ENCODE data around the gene KDM6A.
"Not testable (repeated sequence)": the region's sequence is repeated elsewhere in the genome, so short reads cannot be mapped to it uniquely, and the experiment has no call there.

Gene KDM6A

DNA sequence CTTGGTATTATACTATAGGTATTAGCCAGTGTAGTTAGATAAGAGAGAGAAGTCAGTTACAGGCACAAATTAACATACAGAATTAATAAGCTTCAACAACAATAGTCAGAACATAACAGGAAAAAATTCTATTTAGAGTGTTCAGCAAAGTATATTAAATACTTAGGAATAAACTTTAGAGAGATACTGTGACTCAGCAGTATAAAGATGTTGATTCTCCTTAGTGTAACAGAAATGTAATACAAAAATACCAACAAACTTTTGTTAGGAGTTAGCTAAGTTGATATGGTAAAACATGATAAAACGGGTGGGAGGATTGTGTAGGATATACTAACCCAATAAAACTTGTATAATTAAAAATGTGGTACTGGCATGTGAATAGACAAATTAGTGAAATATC is 173.4 kb downstream of the KDM6A start:
- DNase-seq (ENCODE audit: low read depth), result no peak

DNA sequence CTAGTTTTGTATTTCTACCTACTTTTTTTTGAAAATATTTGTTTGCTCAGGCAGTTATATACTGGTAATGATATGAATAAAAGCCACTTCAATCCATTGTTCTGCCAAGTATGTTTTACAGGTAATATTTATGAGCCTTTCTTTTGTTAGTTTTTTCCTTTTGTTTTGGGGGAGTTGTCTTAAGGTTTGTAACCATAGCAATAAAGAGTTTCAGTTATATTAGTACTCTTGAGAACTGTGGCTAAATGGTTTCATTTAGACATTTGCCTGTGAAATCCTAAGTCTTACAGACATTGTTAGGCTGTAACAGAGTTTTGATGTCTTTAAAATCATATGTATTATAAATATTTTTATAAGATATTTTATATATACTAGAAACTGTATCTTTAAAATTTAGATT is 177.6 kb downstream of the KDM6A start:
- H3K4me3 ChIP-seq (ENCODE audit: low read depth, low read length), result no peak overlapping the region
- DNase-seq (ENCODE audit: low read depth), result no peak

More for the DNA sequence above, 173.4 kb downstream of the KDM6A start:
- no peak overlapping the region for H3K4me3 ChIP-seq (ENCODE audit: low read depth, low read length)

DNA sequence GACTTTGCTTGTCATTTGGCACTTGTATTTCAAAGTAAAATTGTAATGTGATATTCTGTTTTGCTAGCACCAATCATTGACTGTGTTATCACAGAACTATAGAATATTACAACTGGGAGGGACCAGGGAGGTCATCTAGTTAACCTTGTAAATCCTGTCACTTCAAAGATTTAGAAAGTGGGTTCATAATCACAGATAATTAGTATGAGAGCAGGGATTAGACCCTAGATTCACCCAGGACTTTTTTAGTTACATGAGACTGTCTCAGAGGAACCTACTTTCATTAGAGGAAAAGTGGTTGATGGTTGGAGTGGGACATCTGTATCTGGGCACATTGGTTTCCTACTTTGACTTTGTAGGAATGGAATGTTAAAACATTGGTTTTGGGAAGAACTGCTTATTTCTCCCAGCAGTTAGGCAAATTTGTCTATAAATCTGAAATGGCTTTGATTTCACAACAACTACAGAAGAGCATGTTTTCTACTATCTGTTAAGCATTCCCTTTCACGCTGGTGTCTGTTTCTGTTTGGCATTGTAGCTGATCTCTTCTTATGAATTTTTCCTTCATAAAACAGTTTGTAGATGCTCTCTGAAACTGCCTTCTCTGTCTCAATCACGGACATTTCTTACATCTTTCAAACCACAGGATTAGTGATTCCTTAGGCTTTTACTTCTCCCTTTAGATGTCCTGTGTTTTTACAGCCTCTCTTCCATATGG is 183.6 kb downstream of the KDM6A start:
- no peak for DNase-seq (ENCODE audit: low read depth)
- no peak overlapping the region for H3K4me3 ChIP-seq (ENCODE audit: low read depth, low read length)

DNA sequence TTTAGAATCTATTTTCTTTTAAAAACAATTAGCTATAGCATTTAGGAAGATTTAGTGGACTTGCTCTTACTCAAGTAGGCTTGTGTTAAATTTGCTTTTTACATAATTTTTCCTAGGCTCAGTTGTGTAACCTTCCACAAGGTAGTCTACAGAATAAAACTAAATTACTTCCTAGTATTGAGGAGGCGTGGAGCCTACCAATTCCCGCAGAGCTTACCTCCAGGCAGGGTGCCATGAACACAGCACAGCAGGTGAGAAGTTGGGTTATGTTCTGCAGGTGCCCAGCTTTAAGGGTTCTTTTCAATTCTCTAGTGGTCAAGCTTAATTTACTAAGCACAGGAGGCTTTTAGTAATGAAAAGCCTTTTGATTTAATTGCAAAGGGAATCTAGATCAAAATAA is 186.9 kb downstream of the KDM6A start:
- not testable (repeated sequence) for DNase-seq (ENCODE audit: low read depth)

DNA sequence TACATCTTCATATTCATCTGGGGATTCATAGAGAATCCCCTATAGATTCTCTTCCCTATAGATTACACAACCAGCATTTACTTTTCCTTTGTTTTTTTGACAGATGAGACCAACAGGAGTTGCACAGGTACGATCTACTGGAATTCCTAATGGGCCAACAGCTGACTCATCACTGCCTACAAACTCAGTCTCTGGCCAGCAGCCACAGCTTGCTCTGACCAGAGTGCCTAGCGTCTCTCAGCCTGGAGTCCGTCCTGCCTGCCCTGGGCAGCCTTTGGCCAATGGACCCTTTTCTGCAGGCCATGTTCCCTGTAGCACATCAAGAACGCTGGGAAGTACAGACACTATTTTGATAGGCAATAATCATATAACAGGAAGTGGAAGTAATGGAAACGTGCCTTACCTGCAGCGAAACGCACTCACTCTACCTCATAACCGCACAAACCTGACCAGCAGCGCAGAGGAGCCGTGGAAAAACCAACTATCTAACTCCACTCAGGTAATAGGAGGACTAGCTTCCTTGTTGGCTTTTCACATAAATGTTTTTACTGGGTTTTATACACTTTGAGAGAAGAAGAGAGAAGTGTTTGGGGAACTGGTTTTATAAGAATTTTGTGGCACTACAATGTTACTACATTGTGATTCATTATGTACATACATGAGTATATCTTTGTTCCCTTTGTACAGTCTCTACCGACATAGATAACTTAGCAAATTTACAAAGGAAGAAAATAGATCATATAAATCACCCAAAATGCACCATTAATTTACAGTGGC is 190.5 kb downstream of the KDM6A start:
- no peak for DNase-seq (ENCODE audit: low read depth)
- H3K4me3 ChIP-seq (ENCODE audit: low read depth, low read length), result no peak overlapping the region

More for the DNA sequence above, 186.9 kb downstream of the KDM6A start:
- H3K4me3 ChIP-seq (ENCODE audit: low read depth, low read length), result not testable (repeated sequence)

DNA sequence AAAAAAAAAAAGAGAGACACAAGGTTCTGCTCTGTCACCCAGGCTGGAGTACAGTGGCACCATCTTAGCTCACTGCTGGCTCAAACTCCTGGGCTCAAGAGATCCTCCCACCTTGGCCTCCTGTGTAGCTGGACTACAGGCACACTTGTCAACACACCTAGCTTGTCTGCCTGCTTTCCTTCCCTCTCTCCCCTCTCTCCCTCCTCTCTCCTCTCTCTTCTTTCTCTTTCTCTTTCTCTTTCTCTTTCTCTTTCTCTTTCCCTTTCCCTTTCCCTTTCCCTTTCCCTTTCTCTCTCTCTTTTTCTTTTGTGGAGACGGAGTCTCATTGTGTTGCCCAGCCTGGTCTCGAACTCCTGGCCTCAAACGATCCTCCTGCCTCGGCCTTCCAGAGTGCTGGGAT is 195.6 kb downstream of the KDM6A start:
- DNase-seq (ENCODE audit: low read depth), result no peak
- H3K4me3 ChIP-seq (ENCODE audit: low read depth, low read length), result no peak overlapping the region

DNA sequence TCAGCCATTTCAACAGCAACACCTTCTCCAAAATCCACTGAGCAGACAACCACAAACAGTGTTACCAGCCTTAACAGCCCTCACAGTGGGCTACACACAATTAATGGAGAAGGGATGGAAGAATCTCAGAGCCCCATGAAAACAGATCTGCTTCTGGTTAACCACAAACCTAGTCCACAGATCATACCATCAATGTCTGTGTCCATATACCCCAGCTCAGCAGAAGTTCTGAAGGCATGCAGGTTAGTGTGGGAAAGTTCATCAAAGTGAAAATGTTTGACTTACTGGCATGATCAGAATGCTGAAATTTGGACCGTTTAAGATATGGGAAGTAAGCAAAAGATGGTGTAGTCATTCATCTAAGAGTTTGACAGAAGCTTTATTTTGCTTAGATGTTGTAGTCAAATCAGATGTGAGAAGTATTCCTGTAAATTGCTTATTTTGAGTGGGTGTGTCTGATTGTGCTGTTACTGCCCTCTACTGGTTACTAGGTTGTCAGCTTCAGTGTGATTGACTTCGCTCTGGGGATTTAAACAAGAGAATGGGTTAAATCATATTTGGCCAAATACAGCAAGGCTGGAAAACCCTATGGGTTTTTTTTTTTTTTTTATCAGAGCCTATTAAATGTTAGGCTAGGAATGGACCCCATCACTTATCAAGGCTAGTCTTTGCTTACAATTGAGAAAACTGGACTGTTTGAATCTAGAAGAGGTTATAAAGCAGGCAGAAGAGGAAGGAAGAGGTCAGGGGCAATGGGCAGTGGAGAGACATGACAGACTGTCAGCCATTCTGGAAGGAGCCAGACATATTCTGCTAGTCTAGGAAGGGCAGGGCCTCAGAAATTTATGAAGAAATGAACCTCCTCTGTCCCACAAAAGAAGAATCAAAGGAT is 197.4 kb downstream of the KDM6A start:
- H3K4me3 ChIP-seq (ENCODE audit: low read depth, low read length), result no peak overlapping the region
- DNase-seq (ENCODE audit: low read depth), result peak; percentile 4

DNA sequence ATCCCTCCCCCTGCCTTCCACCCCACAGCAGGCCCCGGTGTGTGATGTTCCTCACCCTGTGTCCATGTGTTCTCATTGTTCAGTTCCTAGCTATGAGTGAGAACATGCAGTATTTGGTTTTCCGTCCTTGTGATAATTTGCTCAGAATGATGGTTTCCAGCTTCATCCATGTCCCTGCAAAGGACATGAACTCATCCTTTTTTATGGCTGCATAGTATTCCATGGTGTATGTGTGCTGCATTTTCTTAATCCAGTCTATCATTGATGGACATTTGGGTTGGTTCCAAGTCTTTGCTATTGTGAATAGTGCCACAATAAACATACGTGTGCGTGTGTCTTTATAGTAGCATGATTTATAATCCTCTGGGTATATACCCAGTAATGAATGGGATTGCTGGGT is 200.0 kb downstream of the KDM6A start:
- DNase-seq (ENCODE audit: low read depth); H3K4me3 ChIP-seq (ENCODE audit: low read depth, low read length): not testable (repeated sequence)

DNA sequence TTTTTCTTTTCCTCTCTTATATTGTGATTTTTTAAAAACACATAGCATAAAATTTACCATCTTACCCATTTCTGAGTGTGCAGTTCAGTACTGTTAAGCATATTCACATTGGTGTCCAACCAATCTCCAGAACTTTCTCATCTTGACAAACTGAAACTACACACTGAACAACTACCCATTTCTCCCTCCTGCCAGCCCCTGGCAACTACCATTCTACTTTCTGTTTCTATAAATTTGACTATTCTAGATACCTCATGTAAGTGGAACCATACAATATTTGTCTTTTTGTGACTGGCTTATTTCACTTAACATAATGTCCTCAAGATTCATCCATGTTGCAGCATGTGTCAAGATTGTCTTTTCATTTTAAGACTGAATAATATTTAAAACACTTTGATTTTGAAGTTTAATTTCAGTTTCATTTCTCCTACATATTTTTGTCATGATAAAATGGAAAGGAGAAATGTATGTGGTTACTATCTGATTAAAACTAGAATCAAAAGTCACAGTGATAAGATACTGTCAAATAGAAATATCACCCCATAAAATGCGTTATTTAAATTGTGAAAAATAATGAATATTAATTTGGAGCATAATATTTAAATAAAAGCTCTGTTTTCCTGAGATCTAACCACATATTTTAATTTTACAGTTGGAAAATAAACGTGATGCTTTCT is 204.9 kb downstream of the KDM6A start:
- DNase-seq (ENCODE audit: low read depth), result no peak
- no peak overlapping the region for H3K4me3 ChIP-seq (ENCODE audit: low read depth, low read length)

DNA sequence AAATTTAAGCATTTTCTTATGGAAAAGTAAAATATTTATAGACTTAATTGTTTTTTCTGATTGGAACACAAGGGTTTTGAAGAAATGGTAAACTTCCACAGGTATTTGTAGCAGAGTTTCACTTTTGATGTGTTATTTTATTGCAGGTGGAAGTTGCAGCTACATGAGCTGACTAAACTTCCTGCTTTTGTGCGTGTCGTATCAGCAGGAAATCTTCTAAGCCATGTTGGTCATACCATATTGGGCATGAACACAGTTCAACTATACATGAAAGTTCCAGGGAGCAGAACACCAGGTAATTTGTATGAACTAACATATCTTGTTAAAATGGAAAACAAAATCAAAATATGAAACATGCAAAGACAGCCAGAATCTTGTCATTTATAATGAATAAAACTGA is 210.3 kb downstream of the KDM6A start:
- no peak for DNase-seq (ENCODE audit: low read depth)
- H3K4me3 ChIP-seq (ENCODE audit: low read depth, low read length), result no peak overlapping the region

DNA sequence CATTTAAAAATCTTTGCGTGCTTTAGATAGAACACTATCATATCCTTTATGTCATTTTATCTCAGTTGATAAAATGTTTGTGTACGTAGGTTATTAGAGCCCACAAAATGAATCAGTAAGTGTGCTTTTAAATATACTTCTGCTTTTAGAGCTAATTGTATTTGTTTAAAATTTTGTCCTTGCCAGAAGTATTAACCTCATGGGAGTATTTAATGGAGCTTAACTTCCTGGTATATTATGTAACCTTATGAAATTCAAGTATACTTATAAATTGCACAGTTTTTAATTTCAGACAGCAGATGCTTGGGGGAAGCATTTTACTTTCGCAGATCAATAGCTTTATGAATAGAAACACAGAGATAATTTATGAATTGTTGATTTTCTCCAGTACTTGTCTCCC is 237.5 kb downstream of the KDM6A start:
- no peak overlapping the region for H3K4me3 ChIP-seq (ENCODE audit: low read depth, low read length)
- DNase-seq (ENCODE audit: low read depth), result no peak

DNA sequence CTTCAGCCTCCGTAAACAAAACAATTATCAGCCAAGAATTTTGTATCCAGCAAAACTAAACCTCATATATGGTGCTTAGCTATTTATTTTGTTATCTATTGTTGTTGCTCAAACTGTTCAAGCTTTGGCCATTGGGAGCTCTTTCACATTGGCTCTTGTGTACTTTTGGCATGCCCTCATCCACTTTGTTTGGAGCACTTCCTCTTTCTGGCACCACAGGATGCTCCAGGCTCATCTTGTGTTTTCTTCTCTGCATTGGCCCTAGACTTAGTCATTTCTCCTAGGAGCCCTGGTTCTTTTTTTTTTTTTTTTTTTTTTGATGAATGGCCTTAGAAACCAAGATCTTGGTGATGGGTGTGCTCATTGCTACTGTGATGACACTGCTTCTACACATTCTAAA is 253.2 kb downstream of the KDM6A start:
- DNase-seq (ENCODE audit: low read depth), result no peak
- no peak overlapping the region for H3K4me3 ChIP-seq (ENCODE audit: low read depth, low read length)

DNA sequence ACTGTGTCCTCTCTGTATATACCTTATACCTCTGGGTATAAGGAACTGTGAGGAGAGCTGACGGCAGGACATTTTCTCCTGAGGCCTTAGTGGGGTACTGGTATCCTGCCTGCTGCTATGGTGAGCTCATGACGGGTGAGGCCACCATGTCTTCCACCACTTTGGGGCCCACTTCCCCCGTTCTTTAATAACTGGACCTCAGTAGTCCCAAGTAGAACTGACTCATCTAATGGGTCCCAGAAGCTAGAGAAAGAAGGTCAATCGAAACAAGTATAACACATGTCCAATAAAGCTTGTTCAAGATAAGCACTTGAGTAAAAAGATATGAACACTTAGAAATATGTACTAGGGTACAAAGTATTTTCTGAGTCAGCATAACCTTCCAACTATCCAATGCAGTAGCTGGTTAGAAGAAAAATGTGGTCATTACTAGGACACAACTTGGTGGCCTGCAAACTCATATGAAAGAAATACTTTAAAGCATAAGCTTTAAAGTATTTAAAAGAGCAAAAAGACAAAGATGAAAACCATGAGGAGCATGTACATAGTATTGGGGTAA is 256.0 kb downstream of the KDM6A start:
- no peak overlapping the region for H3K4me3 ChIP-seq (ENCODE audit: low read depth, low read length)
- no peak for DNase-seq (ENCODE audit: low read depth)

DNA sequence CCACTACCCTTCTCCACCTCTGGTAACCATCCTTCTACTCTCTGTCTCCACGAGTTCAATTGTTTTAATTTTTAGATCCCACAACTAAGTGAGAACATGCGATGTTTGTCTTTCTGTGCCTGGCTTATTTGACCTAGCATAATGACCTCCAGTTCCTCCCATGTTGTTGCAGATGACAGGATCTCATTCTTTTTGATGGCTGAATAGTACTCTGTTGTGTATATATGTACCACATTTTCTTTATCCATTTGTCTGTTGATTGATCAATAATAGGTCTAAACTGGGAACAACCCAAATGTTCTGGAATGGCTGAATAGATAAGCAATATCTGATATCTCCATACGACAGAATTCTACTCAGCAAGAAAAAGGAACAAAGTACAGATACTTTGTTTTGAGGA is 260.5 kb downstream of the KDM6A start:
- H3K4me3 ChIP-seq (ENCODE audit: low read depth, low read length), result no peak overlapping the region
- DNase-seq (ENCODE audit: low read depth), result no peak

DNA sequence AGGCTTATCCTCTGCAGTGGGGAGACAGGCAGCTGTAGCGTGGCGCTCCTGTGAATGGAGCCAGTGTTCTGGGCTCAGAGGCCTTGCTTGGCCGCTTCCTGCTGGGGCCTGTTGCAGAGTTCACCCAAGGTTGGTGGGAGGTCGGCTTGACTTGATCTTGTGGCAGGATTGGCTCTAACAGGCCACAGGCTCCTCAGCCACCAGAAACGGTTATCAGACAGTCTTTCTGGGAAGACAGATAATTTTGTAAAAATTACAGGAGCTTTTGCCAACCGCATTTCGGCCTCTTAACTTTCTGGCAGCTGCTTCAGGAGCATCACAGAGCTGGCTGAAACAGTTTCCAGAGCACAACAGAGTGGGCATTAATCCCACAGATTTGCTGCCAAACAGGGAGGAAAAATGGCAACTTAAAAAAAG is 261.3 kb downstream of the KDM6A start:
- no peak for DNase-seq (ENCODE audit: low read depth)
- H3K4me3 ChIP-seq (ENCODE audit: low read depth, low read length), result no peak overlapping the region

DNA sequence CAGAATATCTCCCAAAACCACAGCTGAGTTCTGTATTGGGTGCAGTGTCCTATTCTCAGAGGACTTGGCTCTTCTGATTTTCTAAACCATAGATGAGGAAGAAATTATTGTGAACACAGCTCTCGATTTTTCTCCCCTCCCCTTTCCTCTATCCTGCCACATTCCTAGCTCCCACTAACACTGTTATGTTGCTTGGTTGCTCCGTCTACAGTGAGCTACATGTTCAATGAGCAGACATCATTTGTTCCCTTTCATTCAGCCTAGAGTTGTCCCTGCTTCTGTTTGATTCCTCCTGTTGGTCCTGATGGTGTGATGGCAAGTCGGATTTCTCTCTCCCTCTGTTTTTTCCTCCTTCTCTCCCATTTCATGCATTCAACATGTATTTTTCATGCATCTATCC is 261.8 kb downstream of the KDM6A start:
- DNase-seq (ENCODE audit: low read depth), result no peak
- H3K4me3 ChIP-seq (ENCODE audit: low read depth, low read length), result no peak overlapping the region

DNA sequence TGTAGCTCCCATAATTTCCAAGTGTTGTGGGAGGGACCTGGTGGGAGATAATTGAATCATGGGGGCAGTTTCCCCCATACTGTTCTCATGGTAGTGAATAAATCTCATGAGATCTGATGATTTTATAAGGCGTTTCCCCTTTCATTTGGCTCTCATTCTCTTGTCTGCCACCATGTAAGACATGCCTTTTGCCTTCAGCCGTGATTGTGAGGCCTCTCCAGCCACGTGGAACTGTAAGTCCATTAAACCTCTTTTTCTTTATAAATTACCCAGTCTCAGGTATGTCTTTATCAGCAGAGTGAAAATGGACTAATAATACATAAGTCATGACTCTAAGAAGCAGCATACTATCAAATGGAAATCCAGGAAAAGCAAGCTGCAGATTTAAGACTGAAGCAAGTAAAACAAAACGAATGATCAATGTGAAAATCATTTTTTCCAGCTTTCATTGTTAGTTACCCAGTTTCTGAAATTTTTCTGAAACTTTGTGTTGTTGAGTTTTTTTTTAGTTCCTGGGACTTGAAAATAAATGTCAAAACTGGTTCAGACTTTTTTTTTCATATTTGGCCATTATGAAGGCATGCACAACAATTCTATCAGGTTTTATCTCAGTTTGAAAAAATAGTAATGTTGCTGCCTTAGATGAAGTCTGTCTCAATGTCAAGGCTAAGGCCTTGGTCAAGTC is 262.5 kb downstream of the KDM6A start:
- DNase-seq (ENCODE audit: low read depth); H3K4me3 ChIP-seq (ENCODE audit: low read depth, low read length): not testable (repeated sequence)

DNA sequence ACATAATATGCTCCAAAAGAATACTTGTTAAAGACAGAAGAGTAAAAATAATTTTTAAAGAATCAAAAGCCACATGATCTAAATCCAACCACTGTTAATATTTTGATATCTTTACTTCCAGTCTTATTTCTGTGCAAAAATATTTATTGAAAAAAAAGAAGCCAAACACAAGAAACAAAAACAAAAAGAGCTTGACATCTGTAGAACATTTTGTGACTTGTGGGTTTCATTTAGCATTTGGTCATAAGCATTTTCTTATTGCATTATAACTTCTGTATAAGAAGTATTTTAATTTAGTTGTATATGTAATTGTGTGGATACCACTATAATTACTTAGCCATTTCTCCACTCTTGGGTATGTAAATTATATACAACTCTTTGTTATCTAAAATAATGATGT is 264.5 kb downstream of the KDM6A start:
- no peak for DNase-seq (ENCODE audit: low read depth)
- no peak overlapping the region for H3K4me3 ChIP-seq (ENCODE audit: low read depth, low read length)

DNA sequence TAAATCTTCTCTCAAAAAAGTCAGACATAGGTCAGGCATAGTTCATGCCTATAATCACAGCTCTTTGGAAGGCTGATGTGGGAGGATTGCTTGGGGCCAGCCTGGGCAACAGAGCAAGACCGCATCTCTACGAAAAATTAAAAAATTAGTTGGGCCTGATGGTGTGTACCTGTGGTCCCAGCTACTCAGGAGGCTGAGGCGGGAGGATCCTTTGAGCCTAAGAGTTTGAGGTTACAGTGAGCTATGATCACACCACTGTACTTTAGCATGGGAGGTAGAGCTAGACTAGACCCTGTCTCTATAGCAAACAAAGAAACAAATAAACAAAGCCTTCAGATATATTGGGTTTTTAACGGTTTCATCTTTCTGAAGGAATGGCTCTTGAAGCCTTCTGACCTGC is 265.5 kb downstream of the KDM6A start:
- H3K4me3 ChIP-seq (ENCODE audit: low read depth, low read length), result no peak overlapping the region
- DNase-seq (ENCODE audit: low read depth), result no peak

Data from skeletal muscle cell (primary cell).